ENCODE data around the gene CCDC201.
"Not testable (repeated sequence)": the region's sequence is repeated elsewhere in the genome, so short reads cannot be mapped to it uniquely, and the experiment has no call there.

- not testable (repeated sequence) for TF ChIP-seq MYC (IDR thresholded peaks at IDR 0.05; ENCODE audit: low read depth, low read length); CTCF (IDR thresholded peaks at IDR 0.05; ENCODE audit: low read depth, low read length); POLR2A (IDR thresholded peaks at IDR 0.05; ENCODE audit: extremely low read depth, insufficient read length)
- TF ChIP-seq, protein P1, sequence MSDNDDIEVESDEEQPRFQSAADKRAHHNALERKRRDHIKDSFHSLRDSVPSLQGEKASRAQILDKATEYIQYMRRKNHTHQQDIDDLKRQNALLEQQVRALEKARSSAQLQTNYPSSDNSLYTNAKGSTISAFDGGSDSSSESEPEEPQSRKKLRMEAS (IDR thresholded peaks at IDR 0.05; ENCODE audit: low read depth, low read length) = not testable (repeated sequence)
Observed at GRCh38 chr7:45846536-45846935, 26.3 kb downstream of the CCDC201 start.
